H1 (cell line): ENCODE data around the gene KRT14. TPM values are rescaled to one million over a fixed set of nuclear protein-coding genes. Genes with fewer than 3 reads are reported as not detected.

Experiments used
- CTCF ChIA-PET: fragments of 300-600 bp; sonication (Branson Sonifier 250); formaldehyde crosslinking; loops from one replicate; lab custom pipeline; 2021; ENCODE audit not compliant: partially characterized antibody; lab: Charles Lee
- POLR2A ChIA-PET: fragments of 300-600 bp; sonication (Branson Sonifier 250); formaldehyde crosslinking; loops from one replicate; lab custom pipeline; 2021; ENCODE audit warnings: inconsistent platforms; ENCODE audit not compliant: partially characterized antibody; lab: Charles Lee
- DNase-seq, 2 experiments: peaks; one replicate each; pipeline versions ENCODE4 v3.0.0 to v3.0.0-alpha.2; 2010 to 2022; ENCODE audit warnings: low spot score in 2 of 2, low read depth in 1 of 2, mixed read lengths in 1 of 2
- FAIRE-seq: peaks from 2 replicates; lab custom pipeline; 2011; peaks lifted over from hg19 to GRCh38; lab: Jason Lieb, UNC
- H2AFZ ChIP-seq: 2 replicates; pipeline ENCODE4 v1.8.1; 2012; ENCODE audit warnings: low read length, inconsistent platforms
- H2AK5ac ChIP-seq: 2 replicates; pipeline ENCODE4 v1.6.1; 2013; ENCODE audit warnings: low read depth, low read length
- H2BK120ac ChIP-seq: replicated peaks from 2 replicates; pipeline ENCODE3; 2013; ENCODE audit warnings: low read depth, low read length, inconsistent platforms
- H2BK12ac ChIP-seq: 2 replicates; pipeline ENCODE4 v1.6.1; 2013; ENCODE audit warnings: low read depth, low read length
- H2BK15ac ChIP-seq: 2 replicates; pipeline ENCODE4 v1.6.1; 2013; ENCODE audit warnings: low read length
- H2BK20ac ChIP-seq: 2 replicates; pipeline ENCODE4 v1.6.1; 2013; ENCODE audit warnings: low read length
- H2BK5ac ChIP-seq: 2 replicates; pipeline ENCODE4 v1.6.1; 2013; ENCODE audit warnings: low read depth, low read length
- H3K14ac ChIP-seq: 2 replicates; pipeline ENCODE4 v1.6.1; 2013; ENCODE audit warnings: inconsistent platforms; ENCODE audit not compliant: insufficient read length
- H3K18ac ChIP-seq: 2 replicates; pipeline ENCODE4 v1.6.1; 2013; ENCODE audit warnings: low read length; ENCODE audit errors: extremely low read depth
- H3K23ac ChIP-seq: 2 replicates; pipeline ENCODE4 v1.6.1; 2013; ENCODE audit warnings: inconsistent platforms; ENCODE audit not compliant: insufficient read length
- H3K23me2 ChIP-seq: 2 replicates; pipeline ENCODE4 v1.6.1; 2013; ENCODE audit warnings: low read depth, low read length
- H3K27ac ChIP-seq: 2 replicates; pipeline ENCODE4 v1.6.1; 2011; ENCODE audit warnings: low read depth, low read length, inconsistent platforms
- H3K27me3 ChIP-seq, 4 experiments: replicated peaks in 1 of 4; 1 replicate in 1 of 4; 2 replicates in 3 of 4; pipeline versions ENCODE4 v1.6.1 to v1.8.1; 2011 to 2013; ENCODE audit warnings: low read length in 3 of 4, mild to moderate bottlenecking in 3 of 4, inconsistent platforms in 2 of 4, mixed read lengths in 2 of 4, moderate library complexity in 1 of 4; ENCODE audit not compliant: control insufficient read depth in 3 of 4, insufficient read depth in 3 of 4; ENCODE audit errors: extremely low read depth in 1 of 4
- H3K36me3 ChIP-seq, 4 experiments: 2 replicates each; pipeline versions ENCODE4 v1.6.1 to v1.8.1; 2011 to 2013; ENCODE audit warnings: mild to moderate bottlenecking in 4 of 4, low read length in 3 of 4, moderate library complexity in 2 of 4, control low read depth in 1 of 4, inconsistent platforms in 1 of 4; ENCODE audit not compliant: insufficient read depth in 4 of 4, control insufficient read depth in 2 of 4
- H3K4ac ChIP-seq: replicated peaks from 2 replicates; pipeline ENCODE3; 2013; ENCODE audit warnings: low read length, low read depth, mixed read lengths, inconsistent platforms; ENCODE audit not compliant: insufficient read length
- H3K4me1 ChIP-seq, 4 experiments: replicated peaks in 1 of 4; 1 replicate in 1 of 4; 2 replicates in 3 of 4; pipeline versions ENCODE4 v1.6.1 to v1.8.1; 2011 to 2013; ENCODE audit warnings: low read length in 3 of 4, inconsistent platforms in 2 of 4, mixed read lengths in 1 of 4; ENCODE audit not compliant: insufficient read depth in 4 of 4, control insufficient read depth in 3 of 4
- H3K4me2 ChIP-seq, 2 experiments: 2 replicates each; pipeline versions ENCODE4 v1.6.1 to v1.8.1; 2011 to 2013; ENCODE audit warnings: low read depth in 2 of 2, low read length in 2 of 2, control low read depth in 1 of 2, inconsistent platforms in 1 of 2, mild to moderate bottlenecking in 1 of 2; ENCODE audit not compliant: insufficient read depth in 1 of 2
- H3K4me3 ChIP-seq, 4 experiments: fragments of 200-600, 300-600 bp in 1 of 4; sonication (generic), shearing (Covaris generic), sonication (Bioruptor Twin) in 1 of 4; 2 replicates each; pipeline versions ENCODE4 v1.5.1 to v1.8.1; 2011 to 2016; ENCODE audit warnings: low read length in 4 of 4, low read depth in 3 of 4, control low read depth in 2 of 4, inconsistent platforms in 2 of 4, mild to moderate bottlenecking in 2 of 4, mixed read lengths in 1 of 4, moderate library complexity in 1 of 4; ENCODE audit not compliant: insufficient read depth in 2 of 4; ENCODE audit errors: extremely low read depth in 1 of 4
- H3K56ac ChIP-seq: replicated peaks from 2 replicates; pipeline ENCODE3; 2013; ENCODE audit warnings: low read depth, mild to moderate bottlenecking, mixed read lengths, low read length, inconsistent platforms; ENCODE audit not compliant: insufficient read length
- H3K79me1 ChIP-seq: 2 replicates; pipeline ENCODE4 v1.6.1; 2013; ENCODE audit warnings: low read depth, low read length, control low read depth
- H3K79me2 ChIP-seq, 2 experiments: 2 replicates each; pipeline versions ENCODE4 v1.6.1 to v1.8.1; 2012 to 2013; ENCODE audit warnings: low read length in 2 of 2, mild to moderate bottlenecking in 2 of 2, inconsistent platforms in 1 of 2; ENCODE audit not compliant: insufficient read depth in 2 of 2, control insufficient read depth in 1 of 2
- H3K9ac ChIP-seq, 4 experiments: replicated peaks in 1 of 4; 1 replicate in 1 of 4; 2 replicates in 3 of 4; pipeline versions ENCODE4 v1.6.1 to v1.8.1; 2011 to 2013; ENCODE audit warnings: low read depth in 3 of 4, low read length in 3 of 4, control low read depth in 2 of 4, mild to moderate bottlenecking in 2 of 4, moderate library complexity in 2 of 4, inconsistent platforms in 1 of 4; ENCODE audit errors: extremely low read depth in 1 of 4
- H3K9me3 ChIP-seq, 2 experiments: 2 replicates each; pipeline versions ENCODE4 v1.6.1 to v1.8.1; 2012 to 2013; ENCODE audit warnings: mild to moderate bottlenecking in 2 of 2, moderate library complexity in 2 of 2, control low read depth in 1 of 2, inconsistent platforms in 1 of 2, low read depth in 1 of 2, low read length in 1 of 2, mixed read lengths in 1 of 2; ENCODE audit not compliant: insufficient read depth in 2 of 2
- H4K20me1 ChIP-seq, 2 experiments: replicated peaks in 1 of 2; 2 replicates each; pipeline versions ENCODE3 to v1.8.1; 2011 to 2013; ENCODE audit warnings: inconsistent platforms in 2 of 2, low read length in 2 of 2, mild to moderate bottlenecking in 1 of 2; ENCODE audit not compliant: insufficient read depth in 2 of 2, control insufficient read depth in 1 of 2
- H4K5ac ChIP-seq: 2 replicates; pipeline ENCODE4 v1.6.1; 2013; ENCODE audit warnings: low read length, low read depth, mixed read lengths, inconsistent platforms; ENCODE audit not compliant: insufficient read length
- H4K8ac ChIP-seq: 2 replicates; pipeline ENCODE4 v1.8.0; 2013; ENCODE audit warnings: mild to moderate bottlenecking, moderate library complexity, low read length, inconsistent platforms; ENCODE audit not compliant: insufficient read depth; ENCODE audit errors: extremely low read depth
- H4K91ac ChIP-seq: replicated peaks from 2 replicates; pipeline ENCODE3; 2013; ENCODE audit warnings: low read length, mixed read lengths, inconsistent platforms; ENCODE audit not compliant: insufficient read length
- JUND ChIP-seq: IDR thresholded peaks from 2 replicates; pipeline ENCODE4 v1.6.1; 2011; ENCODE audit warnings: mild to moderate bottlenecking, improper control_type of control experiment, low read length
- RFX5 ChIP-seq: IDR thresholded peaks from 2 replicates; pipeline ENCODE4 v1.6.1; 2011; ENCODE audit warnings: low read depth, low read length, improper control_type of control experiment, borderline replicate concordance
- WGBS, 2 experiments: shearing (Covaris generic) in 1 of 2; methylation state at CpG; one replicate each; pipeline versions ENCODE4 v1.1.6 to v1.1.7; 2013 to 2015; ENCODE audit warnings: low lambda C conversion rate in 2 of 2, mixed read lengths in 2 of 2, inconsistent platforms in 1 of 2, low coverage in 1 of 2, missing lambda C conversion rate in 1 of 2; ENCODE audit not compliant: insufficient replicate concordance in 2 of 2, insufficient coverage in 1 of 2, insufficient read length in 1 of 2; ENCODE audit errors: extremely low coverage in 1 of 2, missing lambda C conversion rate in 1 of 2; 5-methylcytosine and 5-hydroxymethylcytosine counted together
- polyA plus RNA-seq, 7 experiments: library from polyadenylated mRNA; depleted of rRNA in 3 of 7; stranded (reverse) in 5 of 7; unstranded in 2 of 7; fragments of >200 nt in 5 of 7; fragments of 200-250 nt in 2 of 7; gene quantifications; 1 replicate in 5 of 7; 2 replicates in 1 of 7; 4 replicates in 1 of 7; pipeline versions ENCODE4 v1.2.1 to v1.2.3, GENCODE V29; 2011 to 2013; ENCODE audit warnings: missing spikeins in 2 of 7, mixed read lengths in 2 of 7
- total RNA-seq: library from RNA; stranded (reverse); fragmentation: NEBNext Ultra II Directional; extraction: Animal tissue kit (Norgen Biotek cat#: 25700); gene quantifications from 2 replicates; pipeline ENCODE4 v1.2.1, GENCODE V29; 2021

Gene KRT14
- total and polyA plus RNA-seq, 2 of the 8 experiments (the other 6 are each of a cell fraction or from before 2014, with no cell fraction given), result 0.35 TPM; not detected in 1

DNA sequence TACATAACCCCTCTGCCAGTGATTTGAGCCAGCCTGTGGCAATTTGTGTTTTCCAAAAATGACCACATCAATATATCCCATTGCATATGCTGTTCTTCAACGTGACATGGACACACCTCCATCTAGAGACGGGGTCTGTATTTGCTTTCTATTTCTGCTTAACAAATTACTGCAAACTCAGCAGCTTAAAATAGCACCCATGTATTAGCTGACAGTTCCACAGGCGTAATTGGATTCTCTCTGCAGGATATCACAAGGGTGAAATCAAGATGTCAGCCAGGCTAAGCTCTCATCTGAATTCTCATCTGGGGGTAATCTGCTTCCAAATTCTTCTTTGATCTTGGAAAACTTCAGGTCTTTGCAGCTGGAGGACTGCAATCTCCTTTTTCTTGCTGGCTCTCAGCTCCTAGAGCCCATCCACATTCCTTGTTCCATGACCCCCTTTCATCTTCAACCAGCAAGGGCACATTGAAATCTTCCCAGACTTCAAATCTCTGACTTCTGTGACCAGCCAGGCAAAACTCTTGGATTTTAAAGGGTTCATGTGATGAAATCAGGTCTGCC lies 23.0 kb downstream of the KRT14 start:
- Histone ChIP-seq H3K27ac (no peak overlapping the region), H3K36me3 (no peaks in the 10 kb centered on the region), H2BK120ac (no peak overlapping the region), H3K23ac (no peak overlapping the region), H2BK12ac (no peak overlapping the region), H3K18ac (no peak overlapping the region), H4K8ac (no peak overlapping the region), H3K4me3 (no peak overlapping the region), H3K27me3 (no peaks in the 10 kb centered on the region), H3K9ac (no peak overlapping the region), H3K4me2 (no peak overlapping the region), H3K23me2 (peaks cover 3% of the 10 kb centered on the region; the same call in 1 of the 2 replicates), H2BK20ac (no peak overlapping the region), H2BK15ac (no peak overlapping the region), H3K9me3 (no peaks in the 10 kb centered on the region), H4K5ac (no peak overlapping the region), H3K79me2 (no peaks in the 10 kb centered on the region), H3K14ac (no peak overlapping the region), H2AK5ac (no peak overlapping the region), H2AFZ (no peak overlapping the region), H3K4ac (no peak overlapping the region), H4K91ac (no peak overlapping the region), H3K56ac (no peak overlapping the region), H2BK5ac (no peak overlapping the region), H3K79me1 (no peaks in the 10 kb centered on the region), H3K4me1 (no peaks in the 10 kb centered on the region), H4K20me1 (no peaks in the 10 kb centered on the region)
- CTCF ChIA-PET, result interaction anchor here (0.7 to 12.7 kb wide), 8 partner anchors 9 to 241 kb away, joined by 3 to 129 read pairs (median 4); no protein-coding TSS in a partner anchor
- WGBS, 2 experiments, result 87% methylated on average over 3 of the region's 3 CpGs; no CpG with 5 or more reads in 1 of the 2 experiments
- no peak for DNase-seq
- POLR2A ChIA-PET, result interaction anchor here (1.1 kb wide), 1 partner anchor 14 kb away, joined by 5 read pairs; no protein-coding TSS in a partner anchor
- no peak for TF ChIP-seq JUND
- TF ChIP-seq RFX5, result no peak
- FAIRE-seq, result no peak
